ENCODE measurements around the gene CD300A.

DNA sequence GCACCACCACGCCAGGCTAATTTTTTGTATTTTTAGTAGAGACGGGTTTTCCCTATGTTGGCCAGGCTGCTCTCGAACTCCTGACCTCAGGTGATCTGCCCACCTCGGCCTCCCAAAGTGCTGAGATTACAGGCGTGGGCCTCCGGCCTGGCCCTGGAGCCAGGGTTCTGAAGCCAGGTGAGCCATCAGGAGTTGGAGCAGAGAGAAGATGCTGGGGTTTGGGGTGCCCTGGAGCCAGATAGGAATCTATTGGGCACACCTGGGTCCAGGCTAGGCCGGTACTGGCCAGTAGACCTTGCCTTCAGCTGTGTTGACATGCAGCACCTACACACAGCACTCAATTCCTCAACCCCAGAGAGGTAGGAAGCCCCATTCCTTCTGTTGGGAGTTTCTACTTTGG, 5.4 kb upstream of the CD300A start:
- TF ChIP-seq, protein P1, sequence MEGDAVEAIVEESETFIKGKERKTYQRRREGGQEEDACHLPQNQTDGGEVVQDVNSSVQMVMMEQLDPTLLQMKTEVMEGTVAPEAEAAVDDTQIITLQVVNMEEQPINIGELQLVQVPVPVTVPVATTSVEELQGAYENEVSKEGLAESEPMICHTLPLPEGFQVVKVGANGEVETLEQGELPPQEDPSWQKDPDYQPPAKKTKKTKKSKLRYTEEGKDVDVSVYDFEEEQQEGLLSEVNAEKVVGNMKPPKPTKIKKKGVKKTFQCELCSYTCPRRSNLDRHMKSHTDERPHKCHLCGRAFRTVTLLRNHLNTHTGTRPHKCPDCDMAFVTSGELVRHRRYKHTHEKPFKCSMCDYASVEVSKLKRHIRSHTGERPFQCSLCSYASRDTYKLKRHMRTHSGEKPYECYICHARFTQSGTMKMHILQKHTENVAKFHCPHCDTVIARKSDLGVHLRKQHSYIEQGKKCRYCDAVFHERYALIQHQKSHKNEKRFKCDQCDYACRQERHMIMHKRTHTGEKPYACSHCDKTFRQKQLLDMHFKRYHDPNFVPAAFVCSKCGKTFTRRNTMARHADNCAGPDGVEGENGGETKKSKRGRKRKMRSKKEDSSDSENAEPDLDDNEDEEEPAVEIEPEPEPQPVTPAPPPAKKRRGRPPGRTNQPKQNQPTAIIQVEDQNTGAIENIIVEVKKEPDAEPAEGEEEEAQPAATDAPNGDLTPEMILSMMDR (IDR thresholded peaks at IDR 0.05): no peak
- no peak for TF ChIP-seq POLR2A (IDR thresholded peaks at IDR 0.05)

All from esophagus squamous epithelium (tissue), 4 donors.